ENCODE measurements around the gene SEPTIN12. TPM values are rescaled to one million over a fixed set of nuclear protein-coding genes. Genes with fewer than 3 reads are reported as not detected.

Gene SEPTIN12
- total and polyA plus RNA-seq, 10 of the 15 experiments (the other 5 are each of a cell fraction or from before 2014, with no cell fraction given), result not detected

- no peak for TF ChIP-seq ZBTB33 (IDR thresholded peaks at IDR 0.05)
- no peak for TF ChIP-seq WRNIP1 (IDR thresholded peaks at IDR 0.05; ENCODE audit: borderline replicate concordance, low read depth, low read length)
- no peak for TF ChIP-seq CBFB (IDR thresholded peaks at IDR 0.05; ENCODE audit: low read depth)
- no peak for TF ChIP-seq IRF5 (IDR thresholded peaks at IDR 0.05; ENCODE audit: borderline replicate concordance)
- no peak for TF ChIP-seq ZBED1 (IDR thresholded peaks at IDR 0.05; ENCODE audit: borderline replicate concordance)
- no peak for TF ChIP-seq EED (IDR thresholded peaks at IDR 0.05; ENCODE audit: low read depth)
Measured at GRCh38 chr16:4826980-4827379, 38.8 kb upstream of the SEPTIN12 start (continued).

- no peaks in the 10 kb centered on the region for H3K4me1 ChIP-seq (ENCODE audit: control insufficient read depth, insufficient read depth, low read length)
- ChIA-PET CTCF (no interaction called here), RAD21 (ENCODE audit: unreplicated experiment) (no interaction called here), SMC1A (ENCODE audit: uncharacterized antibody, unreplicated experiment) (no interaction called here), POLR2A (interaction anchor here (0.8 kb wide), 1 partner anchor 9 kb away, joined by 3 read pairs; no protein-coding TSS in a partner anchor)
- H3K79me2 ChIP-seq (ENCODE audit: control insufficient read depth, insufficient read depth, low read length), result no peaks in the 10 kb centered on the region
- in situ Hi-C loops (cut with MboI), result no loop called here
- TF ChIP-seq SUPT20H (IDR thresholded peaks at IDR 0.05; ENCODE audit: borderline replicate concordance, control insufficient read depth, low read depth, low read length) (no peak), EED (IDR thresholded peaks at IDR 0.05; ENCODE audit: low read depth) (no peak), BCL3 (IDR thresholded peaks at IDR 0.05; ENCODE audit: borderline replicate concordance, insufficient read depth, low read depth, low read length, poor library complexity, severe bottlenecking) (no peak)
- H3K4me3 ChIP-seq, result no peak overlapping the region
- no peak overlapping the region for H3K27ac ChIP-seq (ENCODE audit: control insufficient read depth, insufficient read depth)
- no peak for DNase-seq (ENCODE audit: low read depth, low spot score)
- no peaks in the 10 kb centered on the region for H3K9me3 ChIP-seq (replicated peaks; ENCODE audit: control insufficient read depth, insufficient read depth, low read length)
- H2AFZ ChIP-seq (ENCODE audit: control insufficient read depth, low read depth, low read length), result no peak overlapping the region
- peaks cover 35 to 47% of the 10 kb centered on the region in 2 experiments for H3K36me3 ChIP-seq (ENCODE audit: control insufficient read depth in 2 of 2, insufficient read depth in 2 of 2, low read length in 1 of 2)
- BruUV-seq (replicated peaks), result no TSS peak
- intact Hi-C loops (cut with micrococcal nuclease; ENCODE audit: unreplicated experiment), result no loop called here
- H3K9ac ChIP-seq (ENCODE audit: control insufficient read depth, insufficient read depth, low read length), result no peak overlapping the region
- 88% methylated on average over 4 of the region's 4 CpGs for WGBS (ENCODE audit: insufficient coverage, insufficient replicate concordance, low lambda C conversion rate, missing lambda C conversion rate)
- FAIRE-seq, result no peak
- no peaks in the 10 kb centered on the region for H3K27me3 ChIP-seq (replicated peaks in 1 of 2; ENCODE audit: control insufficient read depth in 2 of 2, insufficient read depth in 2 of 2, low read length in 1 of 2)
- H3K4me2 ChIP-seq (ENCODE audit: control insufficient read depth, insufficient read depth), result no peak overlapping the region
- 0 out of 2 replicates have a peak, but pooled peaks cover 2% of the 10 kb centered on the region for H4K20me1 ChIP-seq (ENCODE audit: control insufficient read depth, insufficient read depth)
- ATAC-seq, result no peak
Measured at GRCh38 chr16:4826526-4826925, 38.4 kb upstream of the SEPTIN12 start.
